ENCODE measurements around the gene TOLLIP.

The TOLLIP gene

GRCh38 chr11:1232021-1232882, 77.2 kb downstream of the TOLLIP start:
- DNase-seq (ENCODE audit: low read depth in 2 of 2) = no peak

- DNase-seq (ENCODE audit: low read depth in 2 of 2) = no peak
Observed at GRCh38 chr11:1231396-1232020, 77.9 kb downstream of the TOLLIP start.

- no peak for DNase-seq (ENCODE audit: low read depth in 2 of 2)
Observed at GRCh38 chr11:1230456-1231395, 78.7 kb downstream of the TOLLIP start.

GRCh38 chr11:1230121-1230455, 79.3 kb downstream of the TOLLIP start:
- DNase-seq (ENCODE audit: low read depth in 2 of 2) = no peak

- no peak for DNase-seq (ENCODE audit: low read depth in 2 of 2)
Observed at GRCh38 chr11:1229471-1230120, 79.8 kb downstream of the TOLLIP start.

GRCh38 chr11:1228921-1229451, 80.4 kb downstream of the TOLLIP start:
- no peak for DNase-seq (ENCODE audit: low read depth in 2 of 2)

- DNase-seq (ENCODE audit: low read depth in 2 of 2) = no peak
Observed at GRCh38 chr11:1228101-1228821, 81.2 kb downstream of the TOLLIP start.

GRCh38 chr11:1227551-1228100, 81.8 kb downstream of the TOLLIP start:
- DNase-seq (ENCODE audit: low read depth in 2 of 2) = no peak

GRCh38 chr11:1226986-1227550, 82.4 kb downstream of the TOLLIP start:
- no peak for DNase-seq (ENCODE audit: low read depth in 2 of 2)

GRCh38 chr11:1226226-1226985, 83.0 kb downstream of the TOLLIP start:
- DNase-seq (ENCODE audit: low read depth in 2 of 2) = no peak

GRCh38 chr11:1225386-1226225, 83.8 kb downstream of the TOLLIP start:
- DNase-seq (ENCODE audit: low read depth in 2 of 2) = no peak

GRCh38 chr11:1224491-1225385, 84.7 kb downstream of the TOLLIP start:
- no peak for DNase-seq (ENCODE audit: low read depth in 2 of 2)
